GM12872 (cell line): ENCODE data around the gene REEP2.

ENCODE experiments used
- TF ChIP-seq, protein P1 (sequence below): IDR thresholded peaks from 3 replicates; pipeline ENCODE4 v1.5.1; 2011; ENCODE audit warnings: low read depth, mild to moderate bottlenecking, low read length, moderate library complexity; ENCODE audit not compliant: insufficient read depth

Gene REEP2

DNA sequence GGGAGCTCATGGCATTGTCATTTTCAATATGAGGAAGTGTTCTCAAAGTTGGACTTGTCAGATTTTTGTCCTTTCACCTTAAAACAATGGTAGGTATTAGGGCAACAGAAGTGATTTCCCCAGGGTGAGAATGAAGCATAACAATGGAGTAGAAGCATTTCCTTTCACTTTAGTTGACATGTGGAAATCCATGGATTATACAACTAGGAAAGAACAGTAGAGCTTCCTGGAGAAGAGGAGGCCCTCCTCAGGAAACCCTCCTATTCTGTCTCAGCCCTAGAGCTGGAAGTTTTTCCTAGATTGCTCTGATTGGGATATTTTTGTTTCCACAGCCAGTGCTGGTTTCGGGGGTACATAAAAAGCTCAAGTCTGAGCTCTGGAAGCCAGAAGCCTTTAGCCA lies 13.8 kb upstream of the REEP2 start:
- TF ChIP-seq, protein P1, sequence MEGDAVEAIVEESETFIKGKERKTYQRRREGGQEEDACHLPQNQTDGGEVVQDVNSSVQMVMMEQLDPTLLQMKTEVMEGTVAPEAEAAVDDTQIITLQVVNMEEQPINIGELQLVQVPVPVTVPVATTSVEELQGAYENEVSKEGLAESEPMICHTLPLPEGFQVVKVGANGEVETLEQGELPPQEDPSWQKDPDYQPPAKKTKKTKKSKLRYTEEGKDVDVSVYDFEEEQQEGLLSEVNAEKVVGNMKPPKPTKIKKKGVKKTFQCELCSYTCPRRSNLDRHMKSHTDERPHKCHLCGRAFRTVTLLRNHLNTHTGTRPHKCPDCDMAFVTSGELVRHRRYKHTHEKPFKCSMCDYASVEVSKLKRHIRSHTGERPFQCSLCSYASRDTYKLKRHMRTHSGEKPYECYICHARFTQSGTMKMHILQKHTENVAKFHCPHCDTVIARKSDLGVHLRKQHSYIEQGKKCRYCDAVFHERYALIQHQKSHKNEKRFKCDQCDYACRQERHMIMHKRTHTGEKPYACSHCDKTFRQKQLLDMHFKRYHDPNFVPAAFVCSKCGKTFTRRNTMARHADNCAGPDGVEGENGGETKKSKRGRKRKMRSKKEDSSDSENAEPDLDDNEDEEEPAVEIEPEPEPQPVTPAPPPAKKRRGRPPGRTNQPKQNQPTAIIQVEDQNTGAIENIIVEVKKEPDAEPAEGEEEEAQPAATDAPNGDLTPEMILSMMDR = no peak

DNA sequence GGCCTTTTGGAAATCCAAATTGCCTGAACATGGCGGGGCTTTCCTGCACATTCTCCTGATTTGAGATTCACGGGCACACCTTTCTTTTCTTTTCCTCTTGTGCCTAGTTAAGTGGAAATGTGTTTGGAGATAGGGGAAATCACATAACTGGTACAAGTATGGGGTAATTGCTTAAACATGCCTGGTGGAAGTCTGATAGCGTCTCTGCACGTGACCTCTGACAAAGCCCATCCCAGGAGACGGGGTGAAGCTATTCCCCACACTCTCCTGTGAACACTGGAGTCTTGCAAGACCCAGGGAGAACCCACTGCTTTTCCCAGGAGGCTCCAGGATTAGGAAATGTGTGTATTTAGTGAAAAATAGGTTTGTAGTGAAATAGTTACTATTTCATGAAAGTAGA lies 2.9 kb upstream of the REEP2 start:
- TF ChIP-seq, protein P1 = no peak

DNA sequence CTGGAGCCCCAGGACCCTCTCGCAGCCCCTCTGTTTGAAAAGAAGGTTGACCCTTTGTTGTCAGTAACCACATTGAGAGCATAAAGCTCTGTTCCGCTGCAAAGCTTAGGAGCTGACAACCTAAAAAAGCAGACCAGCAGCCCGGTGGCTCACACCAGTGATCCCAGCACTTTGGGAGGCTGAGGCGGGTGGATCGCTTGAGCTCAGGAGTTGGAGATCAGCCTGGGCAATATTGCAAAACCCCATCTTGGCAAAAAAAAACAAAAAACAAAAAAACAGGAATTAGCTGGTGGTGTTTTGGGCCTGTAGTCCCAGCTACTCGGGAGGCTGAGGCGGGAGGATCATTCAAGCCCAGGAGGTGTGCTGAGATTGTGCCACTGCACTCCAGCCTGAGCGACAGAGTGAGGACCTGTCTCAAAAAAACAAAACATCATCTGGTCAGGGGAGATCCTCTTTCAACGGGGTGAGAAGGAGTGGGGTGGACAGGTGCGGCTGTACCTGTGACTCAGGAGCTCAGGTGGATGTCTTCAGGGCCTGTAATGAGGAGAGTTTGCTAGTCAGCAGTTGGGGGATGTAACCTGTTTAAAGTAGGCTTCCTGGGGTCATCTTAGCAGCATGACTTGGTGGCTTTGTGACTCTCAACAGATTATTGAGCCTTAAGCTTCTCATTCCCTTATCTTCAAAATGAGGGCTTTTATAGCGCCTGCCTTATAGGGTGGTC lies 694 bp upstream of the REEP2 start:
- TF ChIP-seq, protein P1 = no peak

DNA sequence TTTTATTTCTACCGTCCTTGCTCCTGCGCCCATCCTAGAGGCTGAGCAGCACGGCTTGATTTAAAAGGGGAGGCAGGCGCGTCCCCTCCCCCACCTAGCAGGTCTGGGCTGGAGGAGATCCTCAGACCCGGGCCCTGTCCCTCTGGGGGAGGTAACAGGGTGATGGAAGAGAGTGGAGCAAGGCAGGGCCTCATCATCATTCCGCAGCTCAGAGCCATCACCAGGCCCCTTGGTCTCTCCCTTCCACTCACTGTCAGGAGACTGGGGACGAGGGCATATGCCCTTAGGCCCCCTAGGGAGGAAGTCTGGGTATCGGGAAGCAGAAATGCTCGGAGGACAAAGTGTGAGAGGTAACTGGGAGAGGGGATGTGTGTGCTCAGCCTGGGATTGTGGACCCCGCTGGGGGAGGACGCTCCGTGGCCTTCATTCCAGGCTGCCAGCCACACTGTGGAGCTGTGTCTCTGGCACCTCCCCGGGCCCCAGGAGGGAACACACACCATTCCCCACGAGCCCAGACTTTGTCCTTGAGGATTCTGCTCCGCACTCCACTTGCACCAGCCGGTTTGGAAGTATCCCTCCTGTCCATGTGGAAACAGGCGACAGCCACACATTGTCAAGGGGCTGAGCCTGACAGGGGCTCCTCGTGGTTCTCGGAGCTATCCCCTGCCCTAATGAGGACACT lies 761 bp downstream of the REEP2 start:
- TF ChIP-seq, protein P1 = no peak

DNA sequence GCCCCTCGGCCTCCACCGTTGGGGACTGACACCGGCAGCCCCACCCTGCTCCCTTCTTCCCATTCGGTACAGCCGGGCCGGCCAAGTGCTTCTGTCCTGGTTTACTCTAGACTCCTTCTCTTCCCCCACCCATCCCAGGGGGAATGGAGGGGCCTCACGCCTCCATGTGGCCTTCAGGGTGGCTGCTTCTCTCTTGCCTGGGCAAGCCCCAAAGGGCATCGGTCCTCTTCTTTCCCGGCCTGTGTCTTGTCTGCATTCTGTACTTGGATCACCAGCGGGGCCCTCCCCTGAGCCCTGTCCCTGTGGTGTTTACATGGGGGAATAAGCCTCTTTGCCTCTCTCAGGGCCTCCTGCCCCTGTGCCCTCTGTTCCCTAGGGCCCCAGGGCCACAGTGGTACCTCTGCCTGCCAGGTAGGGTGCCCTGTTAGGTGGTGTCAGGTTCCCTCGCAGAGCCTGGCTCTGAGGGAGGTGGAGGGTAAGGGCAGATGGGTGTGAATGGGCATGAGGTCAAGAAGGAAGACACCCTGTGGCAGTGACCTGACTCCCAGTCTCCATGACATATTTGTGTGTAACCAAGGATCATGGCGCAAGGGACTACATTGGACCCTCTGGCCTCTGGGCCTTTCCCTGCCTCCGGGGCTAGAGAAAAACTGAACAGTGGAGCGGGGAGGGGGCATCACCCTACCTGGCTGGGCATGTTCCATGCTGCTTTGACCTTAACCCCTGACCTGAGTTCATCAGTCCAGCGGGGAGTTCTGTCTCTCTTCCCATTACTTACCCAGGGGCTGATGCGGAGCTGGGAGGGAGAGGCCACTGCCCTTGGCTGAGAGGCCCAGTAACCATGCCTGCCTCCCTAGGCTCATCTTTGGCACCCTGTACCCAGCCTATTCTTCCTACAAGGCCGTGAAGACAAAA lies 1.6 kb downstream of the REEP2 start:
- TF ChIP-seq, protein P1 = no peak

DNA sequence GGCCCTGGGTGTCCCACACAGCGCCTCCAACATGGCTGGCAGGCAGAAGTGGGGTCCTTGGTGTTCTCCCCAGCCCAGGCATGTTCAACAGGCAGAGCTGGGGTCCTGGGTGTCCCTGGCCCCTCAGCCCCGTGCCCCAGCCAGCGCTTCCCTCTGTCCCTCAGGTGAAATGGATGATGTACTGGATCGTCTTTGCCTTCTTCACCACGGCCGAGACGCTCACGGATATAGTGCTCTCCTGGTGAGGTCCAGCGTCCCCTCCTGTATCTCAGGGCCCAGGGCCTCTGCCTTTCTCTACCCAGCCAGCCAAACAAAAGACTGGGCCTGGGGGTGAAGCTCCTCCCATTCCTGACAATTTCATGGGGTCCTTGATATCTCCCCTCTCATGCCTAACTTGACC lies 2.4 kb downstream of the REEP2 start:
- TF ChIP-seq, protein P1 = no peak
